HG02870 (cell line): ENCODE results near the gene CCDC86.

Experiments
- ATAC-seq: cut with Tn5 transposase; IDR thresholded peaks from one replicate; pipeline ENCODE4 v1.9.1; 2021; ENCODE audit warnings: mild to moderate bottlenecking, moderate library complexity; ENCODE audit not compliant: unreplicated experiment

The CCDC86 gene

GRCh38 chr11:60867871-60868681 lies 26.2 kb downstream of the CCDC86 start:
- no peak for ATAC-seq

- ATAC-seq: no peak
Measured at GRCh38 chr11:60868682-60869450, 27.0 kb downstream of the CCDC86 start.

GRCh38 chr11:60869451-60869825 lies 27.5 kb downstream of the CCDC86 start:
- ATAC-seq: no peak

DNA sequence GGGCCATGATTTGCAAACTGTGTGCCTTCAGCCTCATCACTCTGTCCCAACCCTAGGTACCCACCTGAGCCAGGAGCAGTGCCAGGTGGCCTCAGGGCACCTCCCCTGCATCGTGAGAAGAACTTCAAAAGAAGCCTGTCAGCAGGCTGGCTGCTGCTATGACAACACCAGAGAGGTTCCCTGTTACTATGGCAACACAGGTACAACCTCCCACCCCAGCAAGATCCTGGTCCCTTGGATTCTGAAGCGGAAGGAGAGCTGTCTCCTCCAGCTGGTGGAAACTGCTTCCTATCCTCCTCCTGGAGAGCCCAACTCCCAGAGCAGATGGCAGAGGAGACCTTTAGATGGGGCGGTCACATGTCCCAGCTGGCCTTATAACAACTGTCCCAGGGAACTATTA lies 28.4 kb downstream of the CCDC86 start:
- ATAC-seq: no peak

DNA sequence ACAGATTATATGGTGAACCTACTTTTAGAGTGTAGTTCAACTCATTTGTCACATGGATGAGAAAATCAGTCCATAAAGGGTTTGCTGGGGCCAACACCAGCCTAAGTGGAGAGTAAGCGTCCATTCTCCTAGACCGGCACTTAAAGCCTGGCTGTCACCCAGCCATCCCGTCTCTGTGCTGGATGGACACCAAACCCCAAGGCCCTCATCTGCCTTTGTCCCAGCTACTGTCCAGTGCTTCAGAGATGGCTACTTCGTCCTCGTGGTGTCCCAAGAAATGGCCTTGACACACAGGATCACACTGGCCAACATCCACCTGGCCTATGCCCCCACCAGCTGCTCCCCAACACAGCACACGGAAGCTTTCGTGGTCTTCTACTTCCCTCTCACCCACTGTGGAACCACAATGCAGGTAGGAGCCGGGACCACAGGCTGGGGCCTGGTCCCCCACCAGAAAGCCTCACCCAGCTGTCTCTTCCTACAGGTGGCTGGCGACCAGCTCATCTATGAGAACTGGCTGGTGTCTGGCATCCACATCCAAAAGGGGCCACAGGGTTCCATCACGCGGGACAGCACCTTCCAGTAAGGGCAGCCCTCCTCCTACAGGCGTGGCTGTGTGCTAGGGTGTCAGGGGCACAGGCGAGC lies 28.9 kb downstream of the CCDC86 start:
- no peak for ATAC-seq

GRCh38 chr11:60871378-60872061 lies 29.6 kb downstream of the CCDC86 start:
- ATAC-seq: no peak

- ATAC-seq: no peak
Measured at GRCh38 chr11:60872124-60872960, 30.4 kb downstream of the CCDC86 start.

DNA sequence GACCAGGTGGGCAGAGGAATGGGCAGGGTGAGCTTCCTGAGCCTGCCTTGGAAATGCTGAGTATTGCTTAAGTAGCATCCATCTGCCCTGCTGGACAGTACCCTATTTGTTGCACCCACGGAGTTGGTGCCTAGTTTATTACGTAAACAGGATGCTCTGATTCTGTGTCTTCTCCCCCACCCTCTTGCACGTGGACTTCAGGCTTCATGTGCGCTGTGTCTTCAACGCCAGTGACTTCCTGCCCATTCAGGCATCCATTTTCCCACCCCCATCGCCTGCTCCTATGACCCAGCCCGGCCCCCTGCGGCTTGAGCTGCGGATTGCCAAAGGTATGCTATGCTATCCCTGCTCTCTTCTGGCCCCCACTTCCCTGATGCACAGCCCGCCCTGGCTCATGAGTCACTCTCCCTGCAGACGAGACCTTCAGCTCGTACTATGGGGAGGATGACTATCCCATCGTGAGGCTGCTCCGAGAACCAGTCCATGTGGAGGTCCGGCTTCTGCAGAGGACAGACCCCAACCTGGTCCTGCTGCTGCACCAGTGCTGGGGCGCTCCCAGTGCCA lies 31.1 kb downstream of the CCDC86 start:
- ATAC-seq: no peak

- no peak for ATAC-seq
Measured at GRCh38 chr11:60873533-60873932, 31.6 kb downstream of the CCDC86 start.

GRCh38 chr11:60874421-60875365 lies 32.8 kb downstream of the CCDC86 start:
- no peak for ATAC-seq

DNA sequence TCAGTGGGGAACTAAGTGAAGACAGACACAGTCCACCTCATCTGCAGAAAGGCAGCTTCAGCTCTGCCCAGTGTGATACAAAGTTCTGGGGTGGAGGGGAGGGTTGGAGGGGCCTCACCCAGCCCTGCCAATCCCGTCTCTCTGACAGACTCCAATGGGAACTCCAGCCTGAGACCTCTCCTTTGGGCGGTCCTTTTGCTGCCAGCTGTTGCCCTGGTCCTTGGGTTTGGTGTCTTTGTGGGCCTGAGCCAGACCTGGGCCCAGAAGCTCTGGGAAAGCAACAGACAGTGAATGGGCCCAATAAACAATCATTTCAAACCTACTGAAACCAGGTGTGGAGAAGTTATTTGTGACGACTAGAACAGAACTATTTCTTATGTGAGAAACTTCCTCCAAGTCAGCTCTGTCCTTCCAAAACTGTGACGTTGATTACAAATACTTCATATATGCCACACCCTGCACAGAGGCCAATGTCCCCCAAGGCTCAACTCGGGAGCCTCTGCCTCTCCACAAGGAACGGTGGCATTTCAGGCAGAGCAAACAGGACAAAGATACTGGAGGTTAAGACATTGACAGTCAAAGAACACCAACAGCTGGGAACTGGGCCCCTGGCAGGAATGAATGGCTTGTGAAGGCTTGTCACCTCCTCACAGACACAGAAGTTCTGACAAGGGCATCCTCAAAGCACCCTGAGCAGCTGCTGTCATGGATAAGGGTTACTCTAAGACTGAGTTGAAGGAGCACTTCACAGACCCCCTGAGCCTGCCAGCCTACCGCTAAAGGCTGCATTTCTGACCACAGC lies 33.7 kb downstream of the CCDC86 start:
- ATAC-seq: no peak

DNA sequence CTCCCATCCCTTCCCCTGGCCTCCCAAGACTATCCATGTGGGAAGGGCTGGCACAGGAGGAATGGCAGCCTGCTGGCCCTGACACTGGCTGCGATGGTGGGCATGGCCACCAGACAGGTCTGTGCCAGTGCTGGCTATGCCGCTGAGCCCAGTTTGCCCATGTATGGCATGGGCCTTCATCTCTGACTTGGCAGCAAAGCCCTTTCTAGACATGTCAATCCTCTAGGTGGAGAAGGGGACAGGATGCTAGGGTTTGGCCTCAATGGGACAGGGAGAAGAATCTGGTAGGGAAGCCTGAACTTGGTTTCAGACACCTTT lies 34.2 kb downstream of the CCDC86 start:
- no peak for ATAC-seq

DNA sequence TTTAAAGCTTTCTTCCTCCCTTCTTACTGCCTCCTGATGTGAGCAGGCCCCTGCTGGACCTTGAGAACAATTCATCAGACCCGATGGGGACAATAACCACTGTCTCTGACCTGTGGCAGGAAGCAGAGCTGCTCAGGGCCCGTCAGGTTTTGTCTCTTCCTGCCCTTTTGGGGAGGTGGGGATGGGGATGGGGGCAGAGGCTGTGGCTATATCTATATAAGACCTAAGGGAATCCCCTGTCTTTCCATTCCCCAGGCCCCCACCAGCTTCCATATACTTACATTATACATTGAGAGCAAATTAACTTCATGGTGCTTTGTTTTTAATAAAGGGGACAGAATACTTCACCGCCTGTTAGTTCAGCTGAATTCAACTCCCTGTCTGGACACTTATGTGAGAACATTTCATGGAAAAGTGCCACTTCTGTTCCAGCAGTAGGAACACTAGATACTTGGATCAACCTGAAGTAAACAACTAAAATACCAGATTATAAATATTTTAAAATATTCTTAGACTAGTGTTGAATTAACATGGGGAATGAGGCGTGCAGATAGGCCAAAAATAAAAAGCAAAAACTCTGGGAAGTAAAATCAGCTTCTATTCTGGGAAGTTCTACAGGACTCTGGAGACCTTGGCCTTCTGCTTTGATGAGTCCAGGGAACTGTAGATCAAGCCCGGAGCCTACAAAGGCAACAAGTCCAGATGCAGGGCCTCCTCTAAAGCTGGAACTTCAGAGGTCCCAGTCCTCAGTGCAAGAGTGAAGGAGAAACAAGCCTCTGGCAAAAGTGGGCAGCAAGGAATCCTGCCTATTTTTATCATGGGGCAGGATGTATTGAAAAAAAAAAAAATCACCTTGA lies 36.6 kb downstream of the CCDC86 start:
- ATAC-seq: no peak

GRCh38 chr11:60879104-60879503 lies 37.2 kb downstream of the CCDC86 start:
- no peak for ATAC-seq

DNA sequence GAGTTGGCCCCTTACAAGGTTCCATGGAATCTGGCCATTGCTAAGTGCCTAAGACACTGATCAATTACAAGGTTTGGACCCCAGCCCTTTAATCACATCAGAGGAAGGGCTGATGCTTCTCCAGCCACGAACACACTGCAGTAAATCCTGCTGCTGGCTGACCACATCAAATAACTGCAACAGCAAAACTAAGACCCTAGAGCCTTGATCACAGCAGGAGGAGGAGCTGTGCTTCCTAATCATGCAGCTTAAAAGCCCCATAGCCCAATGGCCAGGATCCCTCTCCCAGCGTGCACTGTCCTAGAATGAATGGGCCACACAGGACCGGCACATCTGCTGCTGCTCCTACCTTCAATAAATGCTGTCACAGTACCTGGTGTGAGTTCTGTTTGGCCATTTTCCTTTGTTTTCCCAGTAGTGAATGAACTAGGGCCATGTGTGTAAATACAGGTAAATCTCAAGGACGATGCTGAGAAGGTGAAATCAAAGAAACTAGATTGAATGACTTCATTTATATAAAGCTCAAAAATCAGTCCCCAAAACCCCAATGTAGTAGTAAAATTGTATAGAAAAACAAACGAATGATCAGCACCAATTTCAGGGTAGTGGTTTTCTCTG lies 38.2 kb downstream of the CCDC86 start:
- no peak for ATAC-seq

DNA sequence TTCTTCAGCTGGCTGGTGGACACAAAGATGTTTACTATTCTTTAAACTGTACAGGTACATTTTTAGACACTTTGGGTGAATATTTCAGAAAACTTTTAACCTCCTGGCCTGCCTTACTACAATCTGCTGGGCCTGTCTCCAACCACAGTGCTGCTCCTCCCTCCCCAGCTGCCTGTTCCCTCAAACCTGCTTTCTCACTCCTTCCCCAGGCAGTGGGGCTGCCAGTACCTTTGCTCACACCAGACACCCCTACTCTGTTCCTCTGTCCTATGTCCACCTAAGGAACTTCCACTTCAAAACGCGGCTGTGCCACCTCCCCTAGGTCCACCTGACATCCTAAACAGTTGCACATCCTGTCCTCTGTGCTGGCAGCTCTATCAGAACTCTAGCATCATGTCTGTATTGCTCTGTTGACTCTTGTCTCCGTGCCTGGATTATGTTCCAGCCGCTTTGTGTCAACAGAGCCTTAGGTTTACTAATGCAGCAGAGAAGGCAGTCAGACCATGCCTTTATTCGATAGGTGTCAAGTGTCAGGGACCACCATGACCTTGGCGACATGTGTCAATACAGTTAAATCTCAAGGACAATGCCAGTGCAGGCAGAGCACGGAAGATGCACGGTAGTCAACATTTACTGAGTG lies 38.9 kb downstream of the CCDC86 start:
- no peak for ATAC-seq
